ENCODE data around the gene DNAJC3.

GRCh38 chr13:95714142-95714832 lies 37.3 kb downstream of the DNAJC3 start:
- TF ChIP-seq CTCF (IDR thresholded peaks at IDR 0.05 in 4 of 5, conservative IDR thresholded peaks at IDR 0.05 in 1 of 5) (no peak), POLR2A (IDR thresholded peaks at IDR 0.05) (no peak)

Data from gastrocnemius medialis (tissue), 4 donors.